Adipocyte (in vitro differentiated cells): ENCODE data around the gene PRIMPOL.

ENCODE experiments used
- DNase-seq: peaks from one replicate; pipeline ENCODE4 v3.0.0-alpha.2; 2015; ENCODE audit warnings: low read depth
- H3K27me3 ChIP-seq: replicated peaks from 2 replicates; pipeline ENCODE4 v1.7.0; 2013; ENCODE audit warnings: mild to moderate bottlenecking, low read length, moderate library complexity; ENCODE audit not compliant: control insufficient read depth, insufficient read depth
- H3K36me3 ChIP-seq: 2 replicates; pipeline ENCODE4 v1.7.0; 2013; ENCODE audit warnings: low read length, mild to moderate bottlenecking, moderate library complexity; ENCODE audit not compliant: control insufficient read depth, insufficient read depth, severe bottlenecking
- H3K4me1 ChIP-seq: 2 replicates; pipeline ENCODE4 v1.7.0; 2013; ENCODE audit warnings: mild to moderate bottlenecking, low read length, moderate library complexity; ENCODE audit not compliant: control insufficient read depth, insufficient read depth
- H3K4me3 ChIP-seq: 2 replicates; pipeline ENCODE4 v1.7.0; 2013; ENCODE audit warnings: mild to moderate bottlenecking, low read length, moderate library complexity
- H3K9ac ChIP-seq: 2 replicates; pipeline ENCODE4 v1.7.0; 2013; ENCODE audit warnings: mild to moderate bottlenecking, low read length, moderate library complexity
- H3K9me3 ChIP-seq: 2 replicates; pipeline ENCODE4 v1.7.0; 2013; ENCODE audit warnings: mild to moderate bottlenecking, low read length, moderate library complexity; ENCODE audit not compliant: control insufficient read depth

PRIMPOL gene

DNA sequence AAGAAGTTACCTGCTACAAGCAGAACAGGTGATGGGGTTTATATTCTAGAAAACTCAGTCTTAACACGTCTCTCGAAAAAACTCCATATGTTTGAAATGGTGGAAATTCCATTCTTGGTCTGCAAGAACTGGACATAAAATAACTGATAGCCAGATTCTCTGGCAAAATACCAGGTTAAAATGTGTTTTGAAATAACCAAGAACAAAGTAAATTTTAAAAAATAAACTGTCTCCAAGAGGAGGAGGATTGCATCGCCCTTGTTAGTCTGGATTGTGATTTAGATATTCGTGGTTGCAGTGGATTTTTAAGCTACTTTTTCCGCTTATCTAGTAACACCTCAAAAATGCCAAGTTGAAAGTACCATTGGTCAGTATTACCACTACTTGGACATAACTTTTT, 43.5 kb downstream of the PRIMPOL start:
- no peak overlapping the region for H3K4me3 ChIP-seq
- peaks cover 17% of the 10 kb centered on the region for H3K36me3 ChIP-seq
- no peaks in the 10 kb centered on the region for H3K27me3 ChIP-seq
- no peaks in the 10 kb centered on the region for H3K9me3 ChIP-seq
- DNase-seq: peak; percentile 64
- no peak overlapping the region for H3K9ac ChIP-seq
- H3K4me1 ChIP-seq: peaks cover 17% of the 10 kb centered on the region

DNA sequence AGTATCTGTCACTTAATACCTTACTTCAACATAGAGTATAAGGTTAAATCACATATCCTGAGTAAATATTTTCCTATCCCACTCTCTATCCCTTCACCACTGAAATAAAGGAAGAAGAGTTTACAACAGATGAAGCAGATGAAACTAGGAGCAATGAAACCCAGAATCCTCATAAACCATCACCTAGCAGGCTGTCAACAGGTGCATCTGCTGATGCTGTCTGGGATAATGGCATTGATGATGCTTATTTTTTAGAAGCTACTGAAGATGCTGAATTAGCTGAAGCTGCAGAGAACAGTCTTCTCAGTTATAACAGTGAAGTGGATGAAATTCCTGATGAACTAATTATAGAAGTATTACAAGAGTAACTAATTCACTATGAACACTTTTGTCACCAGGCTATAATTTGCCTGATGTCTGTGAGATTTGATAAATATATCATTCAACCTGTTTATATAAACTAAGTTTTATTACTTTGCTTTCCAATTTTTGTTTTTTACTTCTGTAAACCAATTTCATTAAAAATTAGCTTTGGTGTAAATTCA, 44.9 kb downstream of the PRIMPOL start:
- Histone ChIP-seq H3K4me3 (no peak overlapping the region), H3K27me3 (no peaks in the 10 kb centered on the region), H3K9me3 (no peaks in the 10 kb centered on the region), H3K36me3 (peaks cover 17% of the 10 kb centered on the region), H3K4me1 (peaks cover 11% of the 10 kb centered on the region), H3K9ac (no peak overlapping the region)
- DNase-seq: no peak

DNA sequence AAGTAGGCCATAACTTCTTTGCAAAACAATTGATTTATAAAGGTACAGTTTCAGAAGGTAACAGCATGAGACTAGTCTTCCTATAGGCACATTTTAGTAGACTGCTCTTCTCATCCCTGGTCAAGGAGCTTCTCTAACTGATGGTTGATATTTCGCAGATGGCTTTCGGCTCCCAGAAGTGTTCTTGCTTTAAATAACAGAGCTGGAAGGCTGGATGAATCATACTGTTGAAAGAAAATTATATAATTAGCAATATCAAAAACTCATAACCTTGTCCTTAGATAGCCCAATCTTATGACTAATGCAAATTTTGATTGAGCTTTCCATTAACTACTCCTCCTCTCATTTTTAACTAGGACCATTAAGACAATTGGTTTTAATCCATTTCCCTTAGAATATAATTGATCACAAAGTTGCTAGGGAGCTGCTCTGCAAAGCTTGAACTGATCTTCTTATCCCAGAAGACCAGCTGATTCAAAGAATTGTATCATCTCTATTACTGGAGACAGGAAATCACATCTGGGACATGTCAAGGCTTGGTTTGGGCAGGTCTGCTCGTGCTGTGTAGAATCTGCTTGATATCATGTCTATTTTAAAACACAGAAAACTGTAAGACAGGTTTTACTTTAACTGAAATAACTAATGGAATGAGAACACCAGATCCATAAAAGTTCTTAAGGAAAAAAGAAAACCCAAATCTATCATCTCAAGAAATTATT, 45.8 kb downstream of the PRIMPOL start:
- DNase-seq: no peak
- Histone ChIP-seq H3K36me3 (peaks cover 17% of the 10 kb centered on the region), H3K9me3 (no peaks in the 10 kb centered on the region), H3K4me3 (no peak overlapping the region), H3K9ac (no peak overlapping the region), H3K4me1 (peaks cover 11% of the 10 kb centered on the region), H3K27me3 (no peaks in the 10 kb centered on the region)

DNA sequence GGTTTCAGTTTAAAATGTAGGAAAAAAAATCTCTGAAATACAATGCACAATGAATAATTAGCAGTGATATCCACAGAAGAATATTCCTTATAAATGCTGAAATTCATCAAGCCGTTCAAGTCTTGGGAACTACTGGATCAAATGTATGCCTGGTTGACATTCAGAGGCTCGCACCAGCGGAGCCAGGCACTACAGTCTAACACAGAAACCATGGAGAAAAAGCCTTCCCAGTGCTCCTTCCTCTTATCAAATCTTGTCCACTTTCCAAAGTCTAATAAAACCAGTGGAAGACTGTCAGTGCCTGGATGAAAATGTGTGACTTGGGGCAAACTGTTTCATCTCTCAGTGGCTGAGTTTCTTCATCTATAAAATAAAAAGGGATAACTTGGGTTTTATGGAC, 48.4 kb downstream of the PRIMPOL start:
- Histone ChIP-seq H3K4me3 (peak overlapping the region; percentile 67), H3K36me3 (peaks cover 17% of the 10 kb centered on the region), H3K9me3 (no peaks in the 10 kb centered on the region), H3K4me1 (peaks cover 11% of the 10 kb centered on the region), H3K27me3 (no peaks in the 10 kb centered on the region), H3K9ac (peak overlapping the region; percentile 51)
- no peak for DNase-seq

DNA sequence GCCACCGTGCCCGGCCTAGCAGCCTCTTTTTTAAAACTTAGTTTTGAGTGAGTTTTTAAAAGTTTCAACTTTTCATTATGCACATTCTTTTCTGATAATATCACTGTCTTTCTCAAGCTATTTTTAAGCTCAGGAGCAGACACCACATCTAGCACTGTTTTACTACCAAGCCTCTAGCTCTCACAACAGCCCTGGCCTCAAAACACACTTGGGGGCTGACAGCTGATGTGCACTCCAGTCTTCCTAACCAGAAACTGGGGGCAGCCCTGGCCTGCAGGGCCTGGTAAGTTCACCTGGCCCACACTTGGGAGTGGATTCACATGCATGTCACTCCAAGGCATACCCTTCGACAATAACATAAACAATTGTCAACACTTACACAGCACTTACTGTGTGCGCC, 50.4 kb downstream of the PRIMPOL start:
- peaks cover 2% of the 10 kb centered on the region for H3K36me3 ChIP-seq
- peak; percentile 32 for DNase-seq
- no peaks in the 10 kb centered on the region for H3K27me3 ChIP-seq
- no peak overlapping the region for H3K4me3 ChIP-seq
- H3K9me3 ChIP-seq: no peaks in the 10 kb centered on the region
- no peak overlapping the region for H3K9ac ChIP-seq
- peaks cover 6% of the 10 kb centered on the region for H3K4me1 ChIP-seq

DNA sequence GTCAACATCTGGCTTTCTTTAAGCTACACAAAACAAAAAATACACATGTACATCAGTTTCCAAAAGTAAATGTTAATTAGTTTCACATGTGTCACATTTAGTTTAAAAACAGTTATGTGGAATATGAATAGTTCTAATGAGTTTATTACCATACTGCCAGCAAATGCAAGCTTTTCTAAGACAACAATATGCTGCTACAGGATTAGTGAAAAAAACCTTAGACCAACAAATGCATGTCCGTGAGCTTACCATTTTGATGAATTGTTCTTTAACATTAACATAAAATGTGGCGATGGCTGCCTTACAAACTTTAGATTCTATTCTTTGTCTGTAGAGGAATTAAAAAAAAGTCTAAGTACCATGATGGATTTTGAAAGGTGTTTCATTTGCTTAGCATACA, 52.6 kb downstream of the PRIMPOL start:
- no peaks in the 10 kb centered on the region for H3K4me1 ChIP-seq

DNA sequence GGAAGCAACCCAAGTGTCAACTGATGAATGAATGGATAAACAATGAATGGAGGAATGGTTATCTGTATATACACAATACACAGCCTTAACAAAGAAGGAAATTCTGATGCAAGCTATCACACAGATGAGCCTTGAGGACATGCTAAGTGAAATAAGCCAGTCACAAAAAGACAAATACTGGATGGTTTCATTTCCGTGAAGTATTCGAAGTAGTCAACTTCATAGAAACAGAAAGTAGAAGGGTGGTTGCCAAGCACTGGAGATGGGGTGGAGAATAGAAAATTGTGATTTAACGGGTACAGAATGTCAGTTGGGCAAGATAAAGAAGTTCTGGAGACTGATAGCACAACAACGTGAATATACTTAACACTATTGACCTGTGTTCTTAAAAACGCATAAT, 56.2 kb downstream of the PRIMPOL start:
- no peak overlapping the region for H3K9ac ChIP-seq
- DNase-seq: no peak
- no peaks in the 10 kb centered on the region for H3K4me1 ChIP-seq
- H3K9me3 ChIP-seq: no peaks in the 10 kb centered on the region
- no peaks in the 10 kb centered on the region for H3K27me3 ChIP-seq
- H3K36me3 ChIP-seq: no peaks in the 10 kb centered on the region
- no peak overlapping the region for H3K4me3 ChIP-seq

More for the DNA sequence above, 52.6 kb downstream of the PRIMPOL start:
- Histone ChIP-seq H3K9me3 (no peaks in the 10 kb centered on the region), H3K9ac (no peak overlapping the region), H3K36me3 (no peaks in the 10 kb centered on the region), H3K27me3 (no peaks in the 10 kb centered on the region), H3K4me3 (no peak overlapping the region)
- no peak for DNase-seq

DNA sequence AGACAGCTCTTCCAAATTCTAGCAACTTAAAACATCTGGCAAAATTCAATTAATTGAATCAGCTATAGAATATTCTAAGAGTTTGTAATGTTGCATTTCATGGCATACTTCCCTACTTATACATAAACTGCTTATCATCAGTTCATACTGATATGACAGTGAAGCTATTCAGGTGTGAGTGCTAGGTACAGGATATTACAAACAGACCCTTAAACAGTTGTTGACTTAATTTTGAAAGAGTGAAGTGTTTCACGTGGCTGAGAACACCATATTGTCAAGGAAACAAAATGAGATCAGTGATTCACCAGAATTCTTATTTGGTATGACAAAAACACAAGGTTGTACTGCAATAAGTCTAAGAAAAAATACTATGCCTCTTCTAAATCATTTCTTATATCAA, 56.9 kb downstream of the PRIMPOL start:
- Histone ChIP-seq H3K9ac (no peak overlapping the region), H3K27me3 (no peaks in the 10 kb centered on the region), H3K36me3 (no peaks in the 10 kb centered on the region), H3K9me3 (no peaks in the 10 kb centered on the region), H3K4me3 (no peak overlapping the region), H3K4me1 (no peaks in the 10 kb centered on the region)
- DNase-seq: no peak

DNA sequence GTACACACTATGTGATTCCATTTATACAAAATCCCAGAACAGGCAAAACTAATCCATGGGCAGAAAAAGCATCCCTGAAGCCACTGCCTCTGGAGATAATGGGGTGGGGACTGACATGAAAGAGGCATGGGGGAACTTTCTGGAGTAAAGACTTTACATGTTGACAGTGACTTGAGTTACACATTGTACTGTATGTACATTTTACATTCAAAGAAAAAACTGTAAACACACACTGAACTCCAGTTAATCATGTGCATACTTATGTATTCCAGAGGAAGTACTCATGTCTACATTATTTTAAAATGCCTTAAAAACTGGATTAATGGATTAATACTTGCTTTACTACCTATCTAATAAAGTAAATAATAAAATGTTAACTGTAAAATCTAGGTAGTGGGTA, 62.8 kb downstream of the PRIMPOL start:
- Histone ChIP-seq H3K9me3 (no peaks in the 10 kb centered on the region), H3K4me3 (no peak overlapping the region), H3K9ac (no peak overlapping the region), H3K27me3 (no peaks in the 10 kb centered on the region), H3K4me1 (no peaks in the 10 kb centered on the region), H3K36me3 (no peaks in the 10 kb centered on the region)
- no peak for DNase-seq

DNA sequence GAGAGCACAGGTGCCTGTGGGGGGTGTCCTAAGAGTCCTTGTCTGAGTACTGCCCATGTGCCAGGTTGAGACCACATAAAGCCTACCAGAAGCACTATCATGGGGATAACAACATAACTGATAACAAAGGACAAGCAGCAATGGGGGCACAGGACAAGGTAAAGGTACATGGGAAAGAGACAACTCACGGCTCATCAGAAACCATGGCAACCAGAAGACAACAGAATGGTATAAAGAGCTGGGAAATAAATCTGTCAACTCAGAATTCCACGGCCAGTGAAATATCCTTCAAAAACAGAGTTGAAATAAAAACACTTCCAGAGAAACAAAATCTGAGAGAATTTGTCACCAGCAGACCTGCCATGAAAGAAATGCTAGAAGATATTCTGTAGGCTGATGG, 64.3 kb downstream of the PRIMPOL start:
- Histone ChIP-seq H3K27me3 (no peaks in the 10 kb centered on the region), H3K36me3 (no peaks in the 10 kb centered on the region), H3K4me3 (no peak overlapping the region), H3K9ac (no peak overlapping the region), H3K4me1 (no peaks in the 10 kb centered on the region), H3K9me3 (no peaks in the 10 kb centered on the region)
- no peak for DNase-seq

DNA sequence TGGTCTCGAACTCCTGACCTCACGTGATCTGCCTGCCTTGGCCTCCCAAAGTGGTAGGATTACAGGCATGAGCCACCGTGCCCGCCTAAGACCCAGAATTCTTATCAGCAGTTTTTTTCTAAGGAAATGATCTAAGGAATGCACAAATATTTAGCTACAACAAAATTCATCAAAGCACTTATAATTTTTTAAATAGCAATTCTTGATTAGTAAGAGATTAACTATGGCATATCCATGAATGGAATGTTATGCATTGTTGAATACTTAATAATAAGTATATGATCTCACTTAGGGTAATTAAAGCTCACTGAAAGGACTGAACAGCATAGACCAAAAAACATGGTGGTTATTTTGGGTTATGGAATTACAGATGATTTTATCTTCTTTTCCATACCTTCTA, 66.0 kb downstream of the PRIMPOL start:
- H3K36me3 ChIP-seq: no peaks in the 10 kb centered on the region
- no peaks in the 10 kb centered on the region for H3K4me1 ChIP-seq
- no peak for DNase-seq
- H3K9me3 ChIP-seq: peaks cover 3% of the 10 kb centered on the region
- no peak overlapping the region for H3K9ac ChIP-seq
- H3K27me3 ChIP-seq: no peaks in the 10 kb centered on the region
- no peak overlapping the region for H3K4me3 ChIP-seq

DNA sequence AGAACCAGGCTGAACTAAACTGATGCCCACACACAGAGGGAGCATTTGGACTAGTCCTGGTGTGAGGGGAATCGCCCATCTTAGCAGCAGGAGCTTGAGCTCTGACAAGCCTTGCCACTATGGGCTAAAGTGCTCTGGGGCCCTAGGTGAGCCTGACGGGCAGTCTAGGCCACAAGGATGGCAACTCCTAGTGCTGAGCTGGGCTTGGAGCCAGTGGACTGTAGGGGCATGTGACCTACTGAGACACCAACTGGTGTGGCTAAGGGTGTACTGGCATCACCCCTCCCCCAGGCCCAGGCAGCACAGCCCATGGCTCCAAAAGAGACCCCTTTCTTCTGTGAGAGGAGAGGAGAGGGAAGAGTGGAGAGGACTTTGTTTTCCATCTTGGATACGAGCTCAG, 69.9 kb downstream of the PRIMPOL start:
- H3K9me3 ChIP-seq: peaks cover 19% of the 10 kb centered on the region
- no peak overlapping the region for H3K4me3 ChIP-seq
- no peaks in the 10 kb centered on the region for H3K36me3 ChIP-seq
- no peak for DNase-seq
- H3K4me1 ChIP-seq: no peaks in the 10 kb centered on the region
- H3K9ac ChIP-seq: no peak overlapping the region
- H3K27me3 ChIP-seq: no peaks in the 10 kb centered on the region
